Parathyroid adenoma (tissue), 2 donors: ENCODE results near the gene LARGE1.

Experiments
- H2AFZ ChIP-seq: fragments of 300-600 bp; sonication (generic); one replicate; pipeline ENCODE4 v1.7.0; 2017; ENCODE audit warnings: antibody characterized with exemption, mild to moderate bottlenecking
- H3K27ac ChIP-seq: fragments of 300-600 bp; sonication (generic); one replicate; pipeline ENCODE4 v1.7.0; 2017
- H3K27me3 ChIP-seq: fragments of 300-600 bp; sonication (generic); one replicate; pipeline ENCODE4 v1.7.0; 2017; ENCODE audit warnings: low read length; ENCODE audit not compliant: control insufficient read depth, insufficient read depth
- H3K36me3 ChIP-seq: fragments of 300-600 bp; sonication (generic); one replicate; pipeline ENCODE4 v1.7.0; 2017; ENCODE audit warnings: low read length; ENCODE audit not compliant: control insufficient read depth, insufficient read depth
- H3K4me1 ChIP-seq: fragments of 300-600 bp; sonication (generic); one replicate; pipeline ENCODE4 v1.7.0; 2017; ENCODE audit warnings: control low read depth
- H3K4me2 ChIP-seq: fragments of 300-600 bp; sonication (generic); one replicate; pipeline ENCODE4 v1.7.0; 2017; ENCODE audit warnings: low read length
- H3K4me3 ChIP-seq: fragments of 300-600 bp; sonication (generic); one replicate; pipeline ENCODE4 v1.7.0; 2017; ENCODE audit warnings: low read depth, low read length
- H3K79me2 ChIP-seq: fragments of 300-600 bp; sonication (generic); one replicate; pipeline ENCODE4 v1.7.0; 2017; ENCODE audit warnings: control low read depth
- H3K9ac ChIP-seq: fragments of 300-600 bp; sonication (generic); one replicate; pipeline ENCODE4 v1.7.0; 2017; ENCODE audit warnings: mild to moderate bottlenecking
- H3K9me3 ChIP-seq: fragments of 300-600 bp; sonication (generic); one replicate; pipeline ENCODE4 v1.7.0; 2017; ENCODE audit warnings: low read length; ENCODE audit not compliant: control insufficient read depth
- CTCF ChIP-seq: fragments of 300-600 bp; sonication (generic); IDR thresholded peaks from one replicate; pipeline ENCODE4 v1.7.0; 2017; ENCODE audit warnings: antibody characterized with exemption, mild to moderate bottlenecking
- donor health status: primary hyperparathyroidism.

Gene LARGE1

GRCh38 chr22:33640900-33641299 lies 279.4 kb downstream of the LARGE1 start:
- Histone ChIP-seq H2AFZ (no peak overlapping the region), H3K27me3 (no peaks in the 10 kb centered on the region), H3K9me3 (no peaks in the 10 kb centered on the region), H3K4me1 (no peaks in the 10 kb centered on the region), H3K27ac (no peak overlapping the region), H3K36me3 (no peaks in the 10 kb centered on the region), H3K9ac (no peak overlapping the region), H3K4me2 (no peak overlapping the region), H3K79me2 (no peaks in the 10 kb centered on the region), H3K4me3 (no peak overlapping the region)
- no peak for TF ChIP-seq CTCF

GRCh38 chr22:33639588-33640254 lies 280.6 kb downstream of the LARGE1 start:
- Histone ChIP-seq H3K4me1 (no peaks in the 10 kb centered on the region), H3K79me2 (no peaks in the 10 kb centered on the region), H2AFZ (no peak overlapping the region), H3K4me3 (no peak overlapping the region), H3K27ac (no peak overlapping the region), H3K4me2 (no peak overlapping the region), H3K27me3 (no peaks in the 10 kb centered on the region), H3K36me3 (no peaks in the 10 kb centered on the region), H3K9ac (no peak overlapping the region), H3K9me3 (no peaks in the 10 kb centered on the region)
- no peak for TF ChIP-seq CTCF

GRCh38 chr22:33635766-33636165 lies 284.5 kb downstream of the LARGE1 start:
- Histone ChIP-seq H3K4me3 (no peak overlapping the region), H3K9ac (no peak overlapping the region), H3K79me2 (no peaks in the 10 kb centered on the region), H3K4me2 (no peak overlapping the region), H3K27me3 (no peaks in the 10 kb centered on the region), H3K27ac (no peak overlapping the region), H3K4me1 (no peaks in the 10 kb centered on the region), H3K36me3 (no peaks in the 10 kb centered on the region), H3K9me3 (no peaks in the 10 kb centered on the region), H2AFZ (no peak overlapping the region)
- TF ChIP-seq CTCF: no peak

- H3K36me3 ChIP-seq: no peaks in the 10 kb centered on the region
- no peaks in the 10 kb centered on the region for H3K79me2 ChIP-seq
- H3K27me3 ChIP-seq: no peaks in the 10 kb centered on the region
- no peak for TF ChIP-seq CTCF
- H3K9me3 ChIP-seq: no peaks in the 10 kb centered on the region
- no peak overlapping the region for H3K4me2 ChIP-seq
- H3K4me3 ChIP-seq: no peak overlapping the region
- H3K9ac ChIP-seq: no peak overlapping the region
- H2AFZ ChIP-seq: no peak overlapping the region
- H3K27ac ChIP-seq: no peak overlapping the region
- H3K4me1 ChIP-seq: no peaks in the 10 kb centered on the region
These were observed 288.5 kb downstream of the LARGE1 start for GRCh38 chr22:33631777-33632176.

- H3K27me3 ChIP-seq: no peaks in the 10 kb centered on the region
- no peak overlapping the region for H3K4me2 ChIP-seq
- TF ChIP-seq CTCF: no peak
- H3K9ac ChIP-seq: no peak overlapping the region
- H3K27ac ChIP-seq: no peak overlapping the region
- no peaks in the 10 kb centered on the region for H3K9me3 ChIP-seq
- no peak overlapping the region for H2AFZ ChIP-seq
- H3K4me1 ChIP-seq: no peaks in the 10 kb centered on the region
- no peaks in the 10 kb centered on the region for H3K36me3 ChIP-seq
- no peaks in the 10 kb centered on the region for H3K79me2 ChIP-seq
- no peak overlapping the region for H3K4me3 ChIP-seq
These were observed 294.3 kb downstream of the LARGE1 start for GRCh38 chr22:33625959-33626358.
